Panc1 (cell line): ENCODE results near the gene SMARCA2.

Source experiments
- CTCF ChIP-seq: fragments of 450-650 bp; IDR thresholded peaks from 2 replicates; pipeline ENCODE4 v1.5.1; 2017; ENCODE audit warnings: mild to moderate bottlenecking
- POLR2AphosphoS5 ChIP-seq: IDR thresholded peaks from 2 replicates; pipeline ENCODE4 v1.6.1; 2012; ENCODE audit warnings: mild to moderate bottlenecking, low read depth, low read length, moderate library complexity
- REST ChIP-seq, 2 experiments: IDR thresholded peaks; 2 replicates each; pipeline ENCODE4 v1.6.1; 2011 to 2012; ENCODE audit warnings: low read depth in 2 of 2, control low read depth in 1 of 2, low read length in 1 of 2, mild to moderate bottlenecking in 1 of 2, moderate library complexity in 1 of 2; ENCODE audit not compliant: insufficient read depth in 1 of 2
- TCF7L2 ChIP-seq: IDR thresholded peaks from 2 replicates; pipeline ENCODE4 v1.6.1; 2011; ENCODE audit warnings: mild to moderate bottlenecking, low read depth, low read length, inconsistent platforms

- TF ChIP-seq CTCF: no peak
- TF ChIP-seq REST (IDR thresholded peaks at IDR 0.05; ENCODE audit: insufficient read depth in 1 of 2, low read depth in 2 of 2, low read length in 1 of 2): no peak
- TF ChIP-seq POLR2AphosphoS5: no peak
- no peak for TF ChIP-seq TCF7L2
Measured at GRCh38 chr9:2023532-2023931, 8.4 kb downstream of the SMARCA2 start.
